Stimulated activated effector memory CD8-positive, alpha-beta T cell treated with anti-CD3 and anti-CD28 coated beads, Interleukin-12 subunit alpha, Interleukin-12 subunit beta, amount 100 ng/mL, for 72 hours (primary cell): ENCODE data around the gene ABCA3.

Experiments used
- ATAC-seq: fragments of 150-1000 bp; cut with Tn5 transposase; 2 replicates; pipeline ENCODE4 v1.10.0; 2021
- DNase-seq, 2 donors: peaks; one replicate each; pipeline ENCODE4 v3.0.0; 2021 to 2022; ENCODE audit warnings: low spot score in 2 of 2
- H3K27ac Mint-ChIP-seq: one replicate; pipeline ENCODE4 v1.8.0; 2022; ENCODE audit warnings: mild to moderate bottlenecking, mixed read lengths
- H3K36me3 Mint-ChIP-seq: one replicate; pipeline ENCODE4 v1.8.0; 2022; ENCODE audit warnings: mild to moderate bottlenecking, mixed read lengths
- H3K4me1 Mint-ChIP-seq: one replicate; pipeline ENCODE4 v1.8.0; 2022; ENCODE audit warnings: mixed read lengths
- H3K4me3 Mint-ChIP-seq: one replicate; pipeline ENCODE4 v1.8.0; 2022; ENCODE audit warnings: mild to moderate bottlenecking, mixed read lengths
- H3K9me3 Mint-ChIP-seq: one replicate; pipeline ENCODE4 v1.8.0; 2022; ENCODE audit warnings: mixed read lengths

The ABCA3 gene

GRCh38 chr16:2333772-2334379 is 6.7 kb downstream of the ABCA3 start:
- Mint-ChIP-seq H3K9me3 (no peaks in the 10 kb centered on the region), H3K36me3 (peaks cover 5% of the 10 kb centered on the region), H3K4me1 (no peaks in the 10 kb centered on the region), H3K27ac (no peak overlapping the region), H3K4me3 (no peak overlapping the region)
- no peak for DNase-seq
- ATAC-seq: no peak

DNA sequence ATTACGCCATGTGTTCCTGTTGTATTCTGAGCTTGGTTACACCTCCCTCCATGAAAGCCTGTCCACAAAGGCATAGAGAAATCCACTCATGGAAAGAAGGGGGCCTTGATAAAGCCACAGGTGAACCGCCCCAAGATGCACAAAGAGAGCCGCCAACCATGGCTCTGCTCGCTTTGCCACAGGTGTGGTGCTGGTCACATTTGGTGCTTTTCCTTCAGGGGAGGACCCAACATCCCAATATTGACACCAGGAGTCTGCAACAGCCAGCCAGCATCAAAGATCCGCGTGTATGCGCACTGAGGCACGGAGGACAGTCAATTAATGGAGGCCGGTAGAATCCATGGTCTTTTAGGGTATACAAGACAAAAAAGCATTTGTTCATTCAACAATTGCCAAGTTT is 7.3 kb downstream of the ABCA3 start:
- no peak overlapping the region for H3K4me3 Mint-ChIP-seq
- H3K36me3 Mint-ChIP-seq: peaks cover under 1% of the 10 kb centered on the region
- H3K9me3 Mint-ChIP-seq: no peaks in the 10 kb centered on the region
- H3K4me1 Mint-ChIP-seq: no peaks in the 10 kb centered on the region
- ATAC-seq (no peak), DNase-seq (no peak)
- no peak overlapping the region for H3K27ac Mint-ChIP-seq

- H3K36me3 Mint-ChIP-seq: no peaks in the 10 kb centered on the region
- H3K9me3 Mint-ChIP-seq: no peaks in the 10 kb centered on the region
- H3K4me1 Mint-ChIP-seq: no peaks in the 10 kb centered on the region
- no peak overlapping the region for H3K4me3 Mint-ChIP-seq
- ATAC-seq (no peak), DNase-seq (no peak)
- H3K27ac Mint-ChIP-seq: no peak overlapping the region
Measured at GRCh38 chr16:2331931-2332267, 8.6 kb downstream of the ABCA3 start.

DNA sequence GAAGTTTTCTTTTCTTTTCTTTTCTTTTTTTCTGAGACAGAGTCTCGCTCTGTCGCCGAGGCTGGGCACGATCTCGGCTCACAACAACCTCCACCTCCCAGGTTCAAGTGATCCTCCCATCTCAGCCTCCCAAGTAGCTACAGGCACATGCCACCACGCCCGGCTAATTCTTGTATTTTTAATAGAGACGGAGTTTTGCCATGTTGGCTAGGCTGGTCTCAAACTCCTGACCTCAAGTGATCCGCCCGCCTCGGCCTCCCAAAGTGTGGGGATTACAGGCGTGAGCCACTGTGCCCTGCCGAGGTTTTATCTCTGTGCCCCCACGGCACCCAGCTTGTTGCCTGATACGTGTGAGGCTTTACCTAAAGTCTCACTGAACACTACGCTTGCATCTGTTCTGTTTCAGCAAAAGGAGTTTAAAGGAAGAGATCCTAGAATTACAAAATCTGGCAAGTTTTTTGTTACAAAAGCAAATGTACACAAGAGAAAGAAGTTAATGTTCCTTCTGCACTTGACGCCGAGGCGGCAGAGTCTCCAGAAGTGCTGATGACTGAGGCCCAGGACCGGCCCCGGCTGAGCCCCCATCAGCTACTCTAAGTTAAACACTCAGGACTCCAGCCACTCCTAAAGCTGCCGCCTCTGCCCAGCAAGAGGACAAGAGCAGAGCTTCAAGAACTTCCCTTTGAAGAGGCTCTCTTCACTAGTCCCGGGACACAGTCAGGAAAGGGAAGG is 9.2 kb downstream of the ABCA3 start:
- Mint-ChIP-seq H3K4me3 (no peak overlapping the region), H3K4me1 (no peaks in the 10 kb centered on the region), H3K36me3 (no peaks in the 10 kb centered on the region), H3K27ac (no peak overlapping the region), H3K9me3 (no peaks in the 10 kb centered on the region)
- DNase-seq: no peak
- no peak for ATAC-seq

DNA sequence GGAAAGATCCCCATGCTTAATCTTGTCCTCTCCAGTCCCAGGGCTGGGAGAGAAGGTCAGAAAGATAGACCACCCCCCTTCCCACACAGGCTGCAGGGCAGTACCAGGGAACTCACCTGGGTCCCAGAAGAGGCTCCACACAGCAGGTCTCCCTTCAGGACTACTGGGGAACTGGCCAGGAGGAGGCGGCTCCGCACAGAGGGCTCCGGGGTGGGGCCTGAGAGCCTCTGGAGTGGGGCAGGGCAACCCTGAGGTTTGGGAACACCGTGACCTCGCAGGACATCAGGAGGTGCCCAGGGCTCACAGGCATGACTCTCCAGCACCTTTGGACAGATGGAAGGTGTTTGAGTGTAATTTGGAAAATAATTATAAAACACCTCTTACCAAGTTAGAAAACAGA is 11.0 kb downstream of the ABCA3 start:
- no peak for ATAC-seq
- Mint-ChIP-seq H3K27ac (no peak overlapping the region), H3K9me3 (no peaks in the 10 kb centered on the region), H3K4me1 (no peaks in the 10 kb centered on the region), H3K4me3 (no peak overlapping the region), H3K36me3 (no peaks in the 10 kb centered on the region)
- DNase-seq: no peak

GRCh38 chr16:2328428-2328827 is 12.1 kb downstream of the ABCA3 start:
- Mint-ChIP-seq H3K4me3 (no peak overlapping the region), H3K9me3 (no peaks in the 10 kb centered on the region), H3K27ac (no peak overlapping the region), H3K4me1 (no peaks in the 10 kb centered on the region), H3K36me3 (no peaks in the 10 kb centered on the region)
- no peak for DNase-seq
- no peak for ATAC-seq

DNA sequence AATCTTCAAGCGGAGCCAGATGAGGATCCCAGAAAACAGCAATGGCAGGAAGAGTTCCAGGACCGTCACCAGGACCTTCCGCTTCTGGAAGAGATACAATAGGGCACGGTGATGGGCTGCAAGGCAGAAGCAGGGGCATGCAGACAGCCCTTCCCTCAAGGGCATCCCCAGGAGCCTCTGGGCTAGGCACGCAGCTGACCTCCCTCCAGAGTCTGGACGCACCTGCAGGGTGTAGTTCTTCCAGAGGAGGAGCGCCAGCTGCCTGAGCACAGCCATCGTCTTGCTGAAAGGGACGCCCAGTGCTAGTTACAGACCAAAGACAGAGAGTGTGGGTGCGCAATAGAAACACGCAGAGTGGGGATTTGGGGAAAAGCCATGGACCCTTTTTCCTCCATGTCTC is 14.3 kb downstream of the ABCA3 start:
- no peaks in the 10 kb centered on the region for H3K9me3 Mint-ChIP-seq
- no peaks in the 10 kb centered on the region for H3K4me1 Mint-ChIP-seq
- H3K27ac Mint-ChIP-seq: no peak overlapping the region
- H3K4me3 Mint-ChIP-seq: no peak overlapping the region
- DNase-seq: no peak
- ATAC-seq: no peak
- peaks cover 6% of the 10 kb centered on the region for H3K36me3 Mint-ChIP-seq

- no peaks in the 10 kb centered on the region for H3K9me3 Mint-ChIP-seq
- H3K4me1 Mint-ChIP-seq: no peaks in the 10 kb centered on the region
- H3K27ac Mint-ChIP-seq: no peak overlapping the region
- DNase-seq (no peak), ATAC-seq (no peak)
- H3K36me3 Mint-ChIP-seq: peaks cover 8% of the 10 kb centered on the region
- H3K4me3 Mint-ChIP-seq: no peak overlapping the region
Measured at GRCh38 chr16:2325791-2326190, 14.7 kb downstream of the ABCA3 start.

GRCh38 chr16:2325181-2325580 is 15.3 kb downstream of the ABCA3 start:
- no peaks in the 10 kb centered on the region for H3K4me1 Mint-ChIP-seq
- no peak for ATAC-seq
- H3K36me3 Mint-ChIP-seq: peaks cover 8% of the 10 kb centered on the region
- no peak overlapping the region for H3K4me3 Mint-ChIP-seq
- H3K27ac Mint-ChIP-seq: no peak overlapping the region
- DNase-seq: no peak
- no peaks in the 10 kb centered on the region for H3K9me3 Mint-ChIP-seq

- DNase-seq (no peak), ATAC-seq (no peak)
- Mint-ChIP-seq H3K4me1 (no peaks in the 10 kb centered on the region), H3K4me3 (no peak overlapping the region), H3K36me3 (peaks cover 8% of the 10 kb centered on the region), H3K9me3 (no peaks in the 10 kb centered on the region), H3K27ac (no peak overlapping the region)
Measured at GRCh38 chr16:2324296-2324859, 16.1 kb downstream of the ABCA3 start.

GRCh38 chr16:2323701-2324100 is 16.8 kb downstream of the ABCA3 start:
- ATAC-seq (no peak), DNase-seq (no peak)
- Mint-ChIP-seq H3K36me3 (peaks cover 8% of the 10 kb centered on the region), H3K9me3 (no peaks in the 10 kb centered on the region), H3K4me3 (no peak overlapping the region), H3K4me1 (no peaks in the 10 kb centered on the region), H3K27ac (no peak overlapping the region)

- Mint-ChIP-seq H3K4me3 (no peak overlapping the region), H3K36me3 (peaks cover 15% of the 10 kb centered on the region), H3K27ac (no peak overlapping the region), H3K4me1 (no peaks in the 10 kb centered on the region), H3K9me3 (no peaks in the 10 kb centered on the region)
- ATAC-seq (no peak), DNase-seq (no peak)
Measured at GRCh38 chr16:2319606-2320005, 20.9 kb downstream of the ABCA3 start.

- Mint-ChIP-seq H3K4me3 (no peak overlapping the region), H3K27ac (no peak overlapping the region), H3K4me1 (no peaks in the 10 kb centered on the region), H3K36me3 (peaks cover 15% of the 10 kb centered on the region), H3K9me3 (no peaks in the 10 kb centered on the region)
- ATAC-seq (no peak), DNase-seq (no peak)
Measured at GRCh38 chr16:2317231-2318020, 23.1 kb downstream of the ABCA3 start.

DNA sequence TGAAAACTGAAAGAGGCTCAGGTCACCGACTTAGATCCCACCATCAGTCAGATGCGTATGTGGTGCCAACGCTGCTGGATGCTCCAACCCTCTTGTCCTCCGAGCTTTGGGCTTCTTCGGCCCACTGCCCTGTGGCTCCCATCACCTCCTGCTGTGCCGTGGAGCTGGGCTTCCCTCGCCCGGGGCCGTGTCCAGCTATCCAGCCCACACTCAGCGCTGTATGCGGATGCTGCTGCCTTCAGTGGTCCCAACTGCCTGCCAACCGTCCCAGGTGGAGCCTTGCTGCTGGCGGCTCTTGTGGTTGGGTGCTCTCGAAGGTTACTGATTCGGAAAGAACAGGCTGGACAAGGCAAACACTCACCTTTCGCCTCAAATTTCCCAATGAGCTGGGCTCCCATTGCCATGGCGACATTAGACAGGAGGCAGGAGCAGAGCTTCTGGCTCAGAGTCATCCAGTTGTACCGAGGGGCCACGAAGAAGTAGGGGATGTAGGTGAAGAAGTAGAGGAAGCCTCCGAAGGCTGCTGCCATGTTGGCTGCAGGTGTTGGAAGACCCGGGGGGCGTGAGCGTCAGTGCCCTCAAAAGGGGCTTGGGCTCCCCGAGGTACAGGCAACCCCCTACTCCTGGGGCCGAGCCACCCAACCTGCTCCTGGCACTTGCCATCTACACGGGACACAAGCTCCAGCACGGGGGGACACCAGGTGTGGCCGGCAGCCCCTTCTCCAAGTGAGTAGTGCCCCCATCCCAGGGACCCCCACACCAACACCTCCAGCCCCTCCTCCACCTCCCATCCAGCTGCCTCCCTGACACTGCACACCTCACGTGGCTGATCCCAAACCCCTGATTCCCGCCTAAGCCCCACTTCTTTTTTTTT is 32.2 kb downstream of the ABCA3 start:
- Mint-ChIP-seq H3K9me3 (no peaks in the 10 kb centered on the region), H3K36me3 (peaks cover 5% of the 10 kb centered on the region), H3K27ac (no peak overlapping the region), H3K4me3 (no peak overlapping the region), H3K4me1 (no peaks in the 10 kb centered on the region)
- DNase-seq (no peak), ATAC-seq (no peak)

DNA sequence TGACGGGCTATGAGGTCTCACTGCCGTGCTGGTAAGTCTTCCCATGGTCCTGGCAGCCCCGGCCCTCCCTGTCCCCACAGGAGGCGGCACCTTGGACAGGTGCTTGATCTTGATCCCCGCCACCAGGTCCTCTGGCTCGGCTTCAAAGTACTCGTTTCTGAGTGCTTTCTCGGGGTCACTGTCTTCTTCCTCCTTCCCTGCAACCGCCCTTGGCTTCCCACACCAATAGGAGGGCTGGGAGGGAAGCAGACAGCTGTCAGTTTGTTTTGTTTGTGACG is 40.7 kb downstream of the ABCA3 start:
- Mint-ChIP-seq H3K27ac (no peak overlapping the region), H3K36me3 (no peaks in the 10 kb centered on the region), H3K4me3 (no peak overlapping the region), H3K9me3 (no peaks in the 10 kb centered on the region), H3K4me1 (no peaks in the 10 kb centered on the region)
- ATAC-seq (no peak), DNase-seq (no peak)
